Activated CD8-positive, alpha-beta memory T cell treated with anti-CD3 and anti-CD28 coated beads for 1 hour (primary cell): ENCODE results near the gene GAPVD1.
A peak's percentile ranks its signal among the peaks of the same experiment; 100 is the strongest.
"Not testable (repeated sequence)": the region's sequence is repeated elsewhere in the genome, so short reads cannot be mapped to it uniquely, and the experiment has no call there.

Experiments
- DNase-seq, 2 donors: peaks; one replicate each; pipeline ENCODE4 v3.0.0-alpha.2; 2020; ENCODE audit warnings: low read depth in 1 of 2; ENCODE audit errors: extremely low read depth in 1 of 2

Gene GAPVD1

GRCh38 chr9:125261501-125262293, at the start of gene GAPVD1:
Gene GAPVD1 (plus strand): TSS chr9:125261826. CDS start chr9:125298922, 37,096 bp downstream.
- peak; percentile 49 to 82 for DNase-seq

- no peak for DNase-seq
Observed at GRCh38 chr9:125214186-125214585, 47.4 kb upstream of the GAPVD1 start.

- no peak for DNase-seq
Observed at GRCh38 chr9:125218621-125219020, 43.0 kb upstream of the GAPVD1 start.

- not testable (repeated sequence) for DNase-seq
Observed at GRCh38 chr9:125224858-125225257, 36.8 kb upstream of the GAPVD1 start.

- DNase-seq, result no peak
Observed at GRCh38 chr9:125227761-125228160, 33.9 kb upstream of the GAPVD1 start.

GRCh38 chr9:125233678-125234077, 27.9 kb upstream of the GAPVD1 start:
- DNase-seq, result no peak

- not testable (repeated sequence) for DNase-seq
Observed at GRCh38 chr9:125234099-125234498, 27.5 kb upstream of the GAPVD1 start.

- DNase-seq, result no peak
Observed at GRCh38 chr9:125235804-125236519, 25.7 kb upstream of the GAPVD1 start.

- DNase-seq, result not testable (repeated sequence)
Observed at GRCh38 chr9:125236520-125237159, 25.0 kb upstream of the GAPVD1 start.

- DNase-seq, result no peak
Observed at GRCh38 chr9:125238127-125238914, 23.3 kb upstream of the GAPVD1 start.

GRCh38 chr9:125238915-125239446, 22.6 kb upstream of the GAPVD1 start:
- DNase-seq, result no peak

GRCh38 chr9:125239631-125240597, 21.7 kb upstream of the GAPVD1 start:
- DNase-seq, result no peak

- peak in 1 of 2 donors; percentile 14 for DNase-seq
Observed at GRCh38 chr9:125240649-125240999, 21.0 kb upstream of the GAPVD1 start.

- DNase-seq, result peak; percentile 98 to 99
Observed at GRCh38 chr9:125241000-125241862, 20.4 kb upstream of the GAPVD1 start, which contains the start of gene HSPA5. Gene HSPA5 (minus strand): TSS chr9:125241343. CDS start chr9:125241126, 217 bp downstream.

GRCh38 chr9:125241863-125242739, 19.5 kb upstream of the GAPVD1 start:
- no peak for DNase-seq

GRCh38 chr9:125243792-125244260, 17.8 kb upstream of the GAPVD1 start:
- DNase-seq, result no peak

- DNase-seq, result no peak
Observed at GRCh38 chr9:125246261-125246667, 15.4 kb upstream of the GAPVD1 start.
